IMR-90 (cell line): ENCODE measurements around the gene SAXO1. TPM values are rescaled to one million over a fixed set of nuclear protein-coding genes. Genes with fewer than 3 reads are reported as not detected.

Experiments
- ATAC-seq: fragments of 200-7000 bp; cut with Tn5 transposase; 2 replicates; pipeline ENCODE4 v1.9.1; 2020; ENCODE audit warnings: low read depth, mild to moderate bottlenecking, moderate library complexity
- BruUV-seq: library from RNA; stranded (reverse); fragments of 400-500 nt; replicated peaks from 2 replicates; lab custom pipeline; 2021; lab: Mats Ljungman, UMichigan
- CTCF ChIA-PET: fragments of 300-600 bp; formaldehyde crosslinking; extraction: SDS; loops from one replicate; lab custom pipeline; 2021; ENCODE audit warnings: antibody characterized with exemption; lab: Yijun Ruan, JAX
- POLR2A ChIA-PET: fragments of 300-600 bp; sonication (Branson Sonifier 250); formaldehyde crosslinking; loops from one replicate; lab custom pipeline; 2022; ENCODE audit warnings: antibody characterized with exemption; ENCODE audit not compliant: unreplicated experiment; lab: Charles Lee
- DNase-seq: peaks from one replicate; pipeline ENCODE4 v3.0.0; 2013
- H2AFZ ChIP-seq: replicated peaks from 2 replicates; pipeline ENCODE3; 2013; ENCODE audit warnings: low read length, mild to moderate bottlenecking; ENCODE audit not compliant: poor library complexity
- H2AK5ac ChIP-seq: 2 replicates; pipeline ENCODE4 v1.6.1; 2013; ENCODE audit warnings: low read depth, low read length, inconsistent platforms
- H2AK9ac ChIP-seq: replicated peaks from 2 replicates; pipeline ENCODE3; 2013; ENCODE audit warnings: mild to moderate bottlenecking, low read depth, low read length, moderate library complexity; ENCODE audit not compliant: poor library complexity
- H2BK120ac ChIP-seq: 2 replicates; pipeline ENCODE4 v1.6.1; 2013; ENCODE audit warnings: low read depth, low read length, inconsistent platforms
- H2BK15ac ChIP-seq: 3 replicates; pipeline ENCODE4 v1.6.1; 2013; ENCODE audit warnings: low read depth, low read length, inconsistent platforms
- H2BK20ac ChIP-seq: 2 replicates; pipeline ENCODE4 v1.6.1; 2013; ENCODE audit warnings: low read depth, mild to moderate bottlenecking, inconsistent platforms, low read length, moderate library complexity
- H2BK5ac ChIP-seq: 2 replicates; pipeline ENCODE4 v1.6.1; 2013; ENCODE audit warnings: mild to moderate bottlenecking, low read depth, low read length, inconsistent platforms; ENCODE audit not compliant: poor library complexity, severe bottlenecking
- H3K14ac ChIP-seq: replicated peaks from 2 replicates; pipeline ENCODE4 v1.6.1; 2013; ENCODE audit warnings: low read depth, low read length, inconsistent platforms
- H3K18ac ChIP-seq: 2 replicates; pipeline ENCODE4 v1.6.1; 2013; ENCODE audit warnings: low read depth, low read length, control low read depth
- H3K23ac ChIP-seq: 2 replicates; pipeline ENCODE4 v1.6.1; 2013; ENCODE audit warnings: low read depth, low read length, inconsistent platforms
- H3K27ac ChIP-seq: 2 replicates; pipeline ENCODE4 v1.5.1; 2013; ENCODE audit warnings: mild to moderate bottlenecking, control low read depth, low read length; ENCODE audit not compliant: insufficient read depth
- H3K27me3 ChIP-seq: 2 replicates; pipeline ENCODE4 v1.6.1; 2013; ENCODE audit warnings: low read length; ENCODE audit not compliant: control insufficient read depth, insufficient read depth
- H3K36me3 ChIP-seq: 2 replicates; pipeline ENCODE4 v1.6.1; 2013; ENCODE audit warnings: low read length, mixed read lengths; ENCODE audit not compliant: control insufficient read depth, insufficient read depth
- H3K4ac ChIP-seq: 2 replicates; pipeline ENCODE4 v1.6.1; 2013; ENCODE audit warnings: low read depth, low read length, inconsistent platforms
- H3K4me1 ChIP-seq: 2 replicates; pipeline ENCODE4 v1.6.1; 2013; ENCODE audit warnings: low read length, mixed read lengths; ENCODE audit not compliant: control insufficient read depth, insufficient read depth
- H3K4me2 ChIP-seq: 2 replicates; pipeline ENCODE4 v1.6.1; 2013; ENCODE audit warnings: low read depth, mild to moderate bottlenecking, control low read depth, low read length, moderate library complexity
- H3K4me3 ChIP-seq: 2 replicates; pipeline ENCODE4 v1.5.1; 2013; ENCODE audit warnings: low read depth, mild to moderate bottlenecking, control low read depth, low read length, moderate library complexity; ENCODE audit not compliant: insufficient read depth
- H3K56ac ChIP-seq: 2 replicates; pipeline ENCODE4 v1.6.1; 2013; ENCODE audit warnings: low read length, inconsistent platforms; ENCODE audit not compliant: insufficient read depth; ENCODE audit errors: extremely low read depth
- H3K79me1 ChIP-seq, 2 experiments: 2 replicates each; pipeline ENCODE4 v1.6.1; 2013; ENCODE audit warnings: low read length in 2 of 2, inconsistent platforms in 1 of 2, low read depth in 1 of 2
- H3K9ac ChIP-seq: 2 replicates; pipeline ENCODE4 v1.6.1; 2013; ENCODE audit warnings: low read depth, low read length, control low read depth
- H3K9me1 ChIP-seq: 2 replicates; pipeline ENCODE4 v1.6.1; 2013; ENCODE audit warnings: low read length, inconsistent platforms; ENCODE audit not compliant: insufficient read depth
- H3K9me3 ChIP-seq: 2 replicates; pipeline ENCODE4 v1.6.1; 2013; ENCODE audit warnings: low read length; ENCODE audit not compliant: control insufficient read depth, insufficient read depth
- H4K20me1 ChIP-seq: 2 replicates; pipeline ENCODE4 v1.6.1; 2013; ENCODE audit warnings: low read length, inconsistent platforms; ENCODE audit not compliant: insufficient read depth
- H4K5ac ChIP-seq: 2 replicates; pipeline ENCODE4 v1.6.1; 2013; ENCODE audit warnings: mild to moderate bottlenecking, low read depth, low read length, control low read depth
- H4K8ac ChIP-seq, 2 experiments: 2 replicates each; pipeline ENCODE4 v1.6.1; 2013; ENCODE audit warnings: low read depth in 2 of 2, low read length in 2 of 2, control low read depth in 1 of 2, inconsistent platforms in 1 of 2
- H4K91ac ChIP-seq: 2 replicates; pipeline ENCODE4 v1.6.1; 2013; ENCODE audit warnings: low read depth, low read length, inconsistent platforms; ENCODE audit not compliant: insufficient read depth
- ELK1 ChIP-seq: fragments of 150-350 bp; IDR thresholded peaks from 2 replicates; pipeline ENCODE4 v1.6.1; 2016; ENCODE audit warnings: low read depth, mild to moderate bottlenecking, low read length, moderate library complexity, borderline replicate concordance
- FOS ChIP-seq: fragments of 150-350 bp; IDR thresholded peaks from 2 replicates; pipeline ENCODE4 v1.6.1; 2016; ENCODE audit warnings: low read depth, low read length
- MXI1 ChIP-seq: IDR thresholded peaks from 2 replicates; pipeline ENCODE4 v1.6.1; 2012; ENCODE audit warnings: low read depth, mild to moderate bottlenecking, low read length, moderate library complexity, borderline replicate concordance
- RAD21 ChIP-seq: IDR thresholded peaks from 2 replicates; pipeline ENCODE4 v1.6.1; 2012; ENCODE audit warnings: low read length, improper control_type of control experiment
- USF2 ChIP-seq: fragments of 150-350 bp; IDR thresholded peaks from 2 replicates; pipeline ENCODE4 v1.6.1; 2017; ENCODE audit warnings: mild to moderate bottlenecking, antibody characterized with exemption, low read length, low read depth
- WGBS, 2 experiments: methylation state at CpG; one replicate each; pipeline versions ENCODE4 v1.1.5 to v1.1.7; 2013; ENCODE audit warnings: missing lambda C conversion rate in 2 of 2; ENCODE audit not compliant: insufficient read length in 1 of 2; ENCODE audit errors: extremely low coverage in 2 of 2; 5-methylcytosine and 5-hydroxymethylcytosine counted together
- dilution Hi-C: fragments of 300-500 bp; cut with HindIII; formaldehyde crosslinking; loops from one replicate; pipeline ENCODE4 v1.14.3; 2018; ENCODE audit warnings: low sequenced_read_pairs; ENCODE audit not compliant: unreplicated experiment
- in situ Hi-C: fragments of 300-500 bp; cut with MboI; formaldehyde crosslinking; loops from 3 replicates; pipeline ENCODE4 v1.14.3; 2019; ENCODE audit warnings: low sequenced_read_pairs, inconsistent platforms, mixed read lengths
- intact Hi-C: fragments of 100-400 bp; cut with micrococcal nuclease; formaldehyde crosslinking; loops from 2 replicates; pipeline ENCODE4 v1.10.0; 2022
- polyA plus RNA-seq, 3 experiments: library from polyadenylated mRNA; depleted of rRNA; stranded (reverse); fragments of >200 nt; gene quantifications; 2 replicates each; pipeline ENCODE4 v1.2.3, GENCODE V29; 2012; ENCODE audit warnings: low replicate concordance in 1 of 3
- total RNA-seq: library from RNA; depleted of rRNA; stranded (reverse); fragments of >200 nt; gene quantifications from 2 replicates; pipeline ENCODE4 v1.2.3, GENCODE V29; 2012
- TF ChIP-seq, protein P1 (sequence below): conservative IDR thresholded peaks from 2 replicates; pipeline ENCODE4 v1.5.1; 2012; ENCODE audit warnings: mild to moderate bottlenecking, low read depth, low read length, improper control_type of control experiment

The SAXO1 gene
- total and polyA plus RNA-seq, 2 of the 4 experiments (the other 2 are of a cell fraction), result not detected

DNA sequence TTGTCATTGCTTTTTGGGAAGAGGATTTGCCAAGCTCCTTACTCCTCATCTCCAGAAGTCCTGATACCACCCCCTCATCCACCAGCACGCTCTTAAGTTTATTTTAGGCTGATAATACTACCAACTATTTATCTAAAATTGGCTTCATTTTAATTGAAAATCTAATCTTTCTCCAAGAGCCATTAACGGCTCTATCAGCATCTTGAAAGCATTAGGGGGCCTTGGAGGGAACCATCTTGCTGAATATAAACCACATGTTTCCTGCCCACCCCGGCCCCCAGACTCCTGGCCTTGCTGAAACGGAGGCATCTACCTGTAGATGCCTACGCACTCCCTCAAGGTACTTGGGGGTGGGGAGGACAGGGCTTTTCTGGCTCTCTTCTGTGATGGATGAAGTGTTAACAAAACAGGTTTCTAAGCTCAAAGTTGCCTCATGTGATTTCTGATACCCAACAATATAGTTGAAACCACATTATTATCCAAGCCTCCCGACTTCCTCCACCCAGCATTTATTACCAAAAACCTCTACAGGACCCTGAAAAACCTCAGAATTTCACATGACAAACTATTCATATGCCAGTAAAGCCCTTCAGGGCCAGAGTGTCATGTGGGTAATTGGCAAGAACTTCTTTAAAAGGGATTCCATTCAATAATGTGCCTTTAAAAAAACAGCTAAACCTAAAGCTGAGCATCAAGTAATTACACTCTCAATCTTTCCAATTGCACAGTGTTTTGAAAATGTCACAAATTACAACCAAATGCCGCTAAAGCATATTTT is 96.7 kb downstream of the SAXO1 start:
- dilution Hi-C loops (no loop called here), in situ Hi-C loops (no loop called here), intact Hi-C loops (no loop called here)
- Histone ChIP-seq H3K9me3 (no peaks in the 10 kb centered on the region), H3K23ac (no peak overlapping the region), H2BK5ac (no peak overlapping the region), H3K36me3 (no peaks in the 10 kb centered on the region), H3K79me1 (no peaks in the 10 kb centered on the region), H3K4me2 (no peak overlapping the region), H4K20me1 (no peaks in the 10 kb centered on the region), H3K4me3 (no peak overlapping the region), H3K56ac (no peak overlapping the region), H2AK5ac (no peak overlapping the region), H2BK20ac (no peak overlapping the region), H3K27ac (no peak overlapping the region), H4K8ac (no peak overlapping the region), H3K4ac (no peak overlapping the region), H3K18ac (no peak overlapping the region), H2BK15ac (no peak overlapping the region), H4K91ac (no peak overlapping the region), H3K27me3 (peaks cover 15% of the 10 kb centered on the region), H4K5ac (no peak overlapping the region), H2AFZ (no peak overlapping the region), H3K4me1 (no peaks in the 10 kb centered on the region), H3K14ac (no peak overlapping the region), H2BK120ac (no peak overlapping the region), H2AK9ac (no peak overlapping the region), H3K9ac (no peak overlapping the region), H3K9me1 (no peaks in the 10 kb centered on the region)
- ChIA-PET POLR2A (interaction anchor here (0.6 kb wide), 1 partner anchor 42 kb away, joined by 15 read pairs; no protein-coding TSS in a partner anchor), CTCF (interaction anchor here (0.6 to 1.1 kb wide), 2 partner anchors 10 to 24 kb away, joined by 3 to 4 read pairs; no protein-coding TSS in a partner anchor)
- no peak for TF ChIP-seq USF2
- no peak for TF ChIP-seq MXI1
- TF ChIP-seq, protein P1, sequence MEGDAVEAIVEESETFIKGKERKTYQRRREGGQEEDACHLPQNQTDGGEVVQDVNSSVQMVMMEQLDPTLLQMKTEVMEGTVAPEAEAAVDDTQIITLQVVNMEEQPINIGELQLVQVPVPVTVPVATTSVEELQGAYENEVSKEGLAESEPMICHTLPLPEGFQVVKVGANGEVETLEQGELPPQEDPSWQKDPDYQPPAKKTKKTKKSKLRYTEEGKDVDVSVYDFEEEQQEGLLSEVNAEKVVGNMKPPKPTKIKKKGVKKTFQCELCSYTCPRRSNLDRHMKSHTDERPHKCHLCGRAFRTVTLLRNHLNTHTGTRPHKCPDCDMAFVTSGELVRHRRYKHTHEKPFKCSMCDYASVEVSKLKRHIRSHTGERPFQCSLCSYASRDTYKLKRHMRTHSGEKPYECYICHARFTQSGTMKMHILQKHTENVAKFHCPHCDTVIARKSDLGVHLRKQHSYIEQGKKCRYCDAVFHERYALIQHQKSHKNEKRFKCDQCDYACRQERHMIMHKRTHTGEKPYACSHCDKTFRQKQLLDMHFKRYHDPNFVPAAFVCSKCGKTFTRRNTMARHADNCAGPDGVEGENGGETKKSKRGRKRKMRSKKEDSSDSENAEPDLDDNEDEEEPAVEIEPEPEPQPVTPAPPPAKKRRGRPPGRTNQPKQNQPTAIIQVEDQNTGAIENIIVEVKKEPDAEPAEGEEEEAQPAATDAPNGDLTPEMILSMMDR, result no peak
- TF ChIP-seq RAD21, result no peak
- no peak for TF ChIP-seq FOS
- no peak for TF ChIP-seq ELK1
- no peak for DNase-seq
- no CpG with 5 or more reads among the region's 7 CpGs for WGBS, 2 experiments
- ATAC-seq, result no peak
- no TSS peak for BruUV-seq
